Measurements from ENCODE around the gene PLEKHG1.

PLEKHG1 gene

GRCh38 chr6:150590446-150590845, 9.2 kb upstream of the PLEKHG1 start:
- DNase-seq: no peak

- DNase-seq: no peak
These were observed 7.2 kb upstream of the PLEKHG1 start for GRCh38 chr6:150592377-150592995.

GRCh38 chr6:150593119-150593518, 6.6 kb upstream of the PLEKHG1 start:
- DNase-seq: no peak

- no peak for DNase-seq
These were observed 3.2 kb upstream of the PLEKHG1 start for GRCh38 chr6:150596439-150596838.

- no peak for DNase-seq
These were observed 1.3 kb upstream of the PLEKHG1 start for GRCh38 chr6:150598401-150598800.

- DNase-seq: no peak
These were observed 857 bp upstream of the PLEKHG1 start for GRCh38 chr6:150598858-150599198.

- no peak for DNase-seq
These were observed 270 bp downstream of the PLEKHG1 start for GRCh38 chr6:150600010-150600300.

GRCh38 chr6:150600301-150601017, 774 bp downstream of the PLEKHG1 start:
- DNase-seq: peak; percentile 78

GRCh38 chr6:150601439-150601838, 1.8 kb downstream of the PLEKHG1 start:
- DNase-seq: no peak

GRCh38 chr6:150603176-150603575, 3.5 kb downstream of the PLEKHG1 start:
- DNase-seq: no peak

GRCh38 chr6:150604467-150604866, 4.8 kb downstream of the PLEKHG1 start:
- DNase-seq: no peak

- no peak for DNase-seq
These were observed 5.6 kb downstream of the PLEKHG1 start for GRCh38 chr6:150605333-150605732.

- DNase-seq: no peak
These were observed 6.5 kb downstream of the PLEKHG1 start for GRCh38 chr6:150606168-150606591.

GRCh38 chr6:150606647-150607328, 7.1 kb downstream of the PLEKHG1 start:
- no peak for DNase-seq

- DNase-seq: no peak
These were observed 7.6 kb downstream of the PLEKHG1 start for GRCh38 chr6:150607329-150607650.

- no peak for DNase-seq
These were observed 10.9 kb downstream of the PLEKHG1 start for GRCh38 chr6:150610584-150610983.

- DNase-seq: no peak
These were observed 13.6 kb downstream of the PLEKHG1 start for GRCh38 chr6:150613269-150613668.

- no peak for DNase-seq
These were observed 16.3 kb downstream of the PLEKHG1 start for GRCh38 chr6:150615967-150616366.

- DNase-seq: no peak
These were observed 16.9 kb downstream of the PLEKHG1 start for GRCh38 chr6:150616586-150616985.

- DNase-seq: no peak
These were observed 17.4 kb downstream of the PLEKHG1 start for GRCh38 chr6:150617062-150617461.

GRCh38 chr6:150617496-150618460, 18.1 kb downstream of the PLEKHG1 start:
- no peak for DNase-seq

- DNase-seq: no peak
These were observed 19.6 kb downstream of the PLEKHG1 start for GRCh38 chr6:150619275-150619674.

GRCh38 chr6:150620244-150620643, 20.6 kb downstream of the PLEKHG1 start:
- no peak for DNase-seq

All from stimulated activated CD8-positive, alpha-beta memory T cell treated with anti-CD3 and anti-CD28 coated beads, Interleukin-4, amount 100 ng/mL, for 48 hours (primary cell).